Activated CD4-positive, alpha-beta T cell treated with anti-CD3 and anti-CD28 coated beads for 24 hours (primary cell): ENCODE results near the gene RFX3.

ENCODE experiments used
- DNase-seq, 2 donors: peaks; one replicate each; pipeline ENCODE4 v3.0.0-alpha.2; 2020; ENCODE audit warnings: low read depth in 2 of 2

The RFX3 gene

GRCh38 chr9:3285365-3286161 is 240.2 kb downstream of the RFX3 start:
- no peak for DNase-seq

GRCh38 chr9:3282365-3282764 is 243.4 kb downstream of the RFX3 start:
- no peak for DNase-seq

DNA sequence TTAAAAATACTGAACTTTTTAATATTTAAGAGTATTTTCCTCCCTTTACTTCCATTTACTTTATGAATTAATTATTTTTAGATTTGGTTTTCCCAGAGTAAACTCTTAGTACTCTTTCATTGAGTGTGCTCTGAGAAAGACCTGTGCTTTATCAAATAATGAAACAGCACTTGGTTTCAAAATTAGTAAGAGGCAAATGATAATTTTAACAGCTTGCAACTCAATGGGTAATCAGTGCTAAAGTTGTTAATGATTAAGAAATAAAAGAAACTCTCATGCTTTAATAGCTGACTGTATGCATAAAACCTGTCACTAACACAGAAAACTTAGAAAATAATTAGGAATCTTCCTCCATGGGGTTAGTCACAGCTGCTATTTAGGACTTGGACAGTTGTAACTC is 244.4 kb downstream of the RFX3 start:
- no peak for DNase-seq

DNA sequence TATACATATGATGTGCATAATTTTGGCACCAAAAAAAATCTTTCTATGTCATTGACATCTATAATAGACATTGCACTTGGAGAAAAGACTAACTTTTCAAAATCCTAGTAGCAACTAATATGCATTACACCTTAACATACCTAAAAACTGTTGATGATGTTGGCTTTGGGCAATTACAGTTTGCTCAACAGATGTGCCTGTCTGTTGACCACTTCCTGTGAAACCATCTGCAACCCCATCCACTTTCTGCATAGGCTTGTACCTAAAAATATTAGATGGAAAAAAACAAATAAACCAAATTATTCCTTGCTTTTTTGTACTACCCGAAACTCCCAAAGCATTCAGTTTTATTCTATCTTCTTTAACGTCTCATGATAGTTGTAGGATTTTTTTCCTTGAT is 248.6 kb downstream of the RFX3 start:
- no peak for DNase-seq

DNA sequence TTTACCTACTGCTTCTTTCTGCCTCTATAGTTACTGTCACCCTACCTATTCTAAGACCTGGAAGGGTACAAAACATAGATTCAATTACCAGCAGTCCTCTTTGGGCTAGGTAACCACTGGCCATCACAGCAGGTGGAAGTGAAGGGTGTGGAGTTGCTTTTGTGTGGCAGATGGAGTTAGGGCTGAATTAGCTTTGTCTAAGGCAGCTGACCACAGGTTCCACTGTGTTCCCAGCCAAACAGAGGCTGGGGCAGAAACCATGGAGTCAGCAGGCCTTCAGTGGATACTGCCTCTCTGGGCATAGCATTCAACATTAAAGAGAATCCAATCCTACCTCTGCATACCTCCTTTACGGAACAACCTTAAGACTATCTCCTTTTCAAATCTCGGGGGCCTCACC is 254.2 kb downstream of the RFX3 start:
- DNase-seq, result no peak

DNA sequence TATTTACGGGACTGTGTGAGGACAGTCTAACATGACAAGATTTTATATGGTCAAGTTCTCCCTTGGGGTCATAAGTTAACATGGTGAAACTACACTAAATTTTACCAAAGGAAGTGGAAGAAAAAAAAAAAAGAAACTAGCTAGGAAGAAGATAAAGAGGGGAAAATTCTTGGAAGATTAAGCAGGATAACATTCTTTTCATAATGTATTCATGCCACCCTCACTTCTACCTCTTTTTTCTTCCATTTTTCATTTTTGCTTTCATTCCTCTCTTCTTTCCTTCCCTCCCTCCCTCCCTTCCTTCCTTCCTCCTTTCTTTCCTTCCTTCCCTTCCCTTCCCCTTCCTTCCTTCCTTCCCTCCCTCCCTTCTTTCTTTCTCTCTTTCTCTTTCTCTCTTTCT is 254.6 kb downstream of the RFX3 start:
- DNase-seq, result no peak

GRCh38 chr9:3268223-3268622 is 257.6 kb downstream of the RFX3 start:
- no peak for DNase-seq

DNA sequence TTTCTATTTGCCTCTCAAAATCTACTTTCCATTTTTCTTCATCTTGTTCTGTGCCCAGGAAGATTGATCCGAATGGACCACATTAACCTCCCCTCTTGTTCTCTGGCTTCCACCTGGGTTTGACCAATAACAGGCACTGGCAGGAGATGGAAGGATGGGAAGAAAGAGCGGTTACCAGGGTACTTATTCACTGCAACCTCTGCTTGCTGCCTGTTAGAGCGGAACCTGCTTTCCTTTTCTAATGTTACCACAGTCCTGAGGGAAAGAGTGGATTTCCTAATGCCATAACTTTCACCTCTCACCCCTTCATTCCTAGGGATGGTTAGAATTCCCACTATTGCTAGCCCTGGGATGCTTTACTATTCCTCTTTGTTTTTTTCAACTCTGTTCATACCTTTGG is 262.1 kb downstream of the RFX3 start:
- no peak for DNase-seq

GRCh38 chr9:3262826-3263529 is 262.8 kb downstream of the RFX3 start:
- DNase-seq, result no peak

DNA sequence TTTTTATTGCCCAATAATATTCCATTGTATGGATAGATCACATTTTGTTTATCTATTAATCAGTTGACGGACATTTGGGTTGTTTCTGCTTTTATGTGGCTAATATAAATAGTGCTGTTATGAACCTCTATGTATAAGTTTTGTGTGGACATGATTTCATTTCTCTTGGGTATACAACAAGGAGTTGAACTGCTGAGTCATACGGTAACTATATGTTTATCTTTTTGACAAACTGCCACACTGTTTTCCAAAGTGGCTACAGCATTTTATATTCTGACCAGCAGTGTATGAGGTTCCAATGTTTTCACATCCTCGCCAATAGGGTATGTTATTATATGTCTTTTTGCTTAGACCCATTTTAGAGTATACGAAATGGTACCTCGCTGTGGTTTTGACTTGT is 264.3 kb downstream of the RFX3 start:
- no peak for DNase-seq

- no peak for DNase-seq
Observed at GRCh38 chr9:3256571-3257330, 269.1 kb downstream of the RFX3 start.

DNA sequence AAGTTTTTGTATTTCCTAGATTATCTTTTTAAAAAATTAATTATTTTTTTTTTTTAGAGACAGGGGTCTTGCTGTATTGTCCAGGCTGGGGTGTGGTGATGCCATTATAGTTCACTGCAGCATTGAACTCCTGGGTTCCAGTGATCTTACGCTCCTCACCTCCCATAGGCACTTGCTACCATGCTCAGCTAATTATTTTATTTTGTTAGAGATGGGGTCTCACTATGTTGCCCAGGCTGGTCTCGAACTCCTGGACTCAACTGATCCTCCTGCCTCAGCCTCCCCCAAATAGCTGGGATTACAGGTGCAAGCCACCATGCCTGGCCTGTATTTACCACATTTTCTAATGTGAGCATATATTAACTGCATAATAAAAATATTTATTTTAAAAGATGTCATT is 274.5 kb downstream of the RFX3 start:
- DNase-seq, result no peak

GRCh38 chr9:3250741-3251140 is 275.1 kb downstream of the RFX3 start:
- DNase-seq, result no peak

GRCh38 chr9:3247211-3247610 is 278.6 kb downstream of the RFX3 start:
- DNase-seq, result no peak

- DNase-seq, result no peak
Observed at GRCh38 chr9:3246241-3246640, 279.6 kb downstream of the RFX3 start.

GRCh38 chr9:3244963-3245653 is 280.7 kb downstream of the RFX3 start:
- no peak for DNase-seq

- no peak for DNase-seq
Observed at GRCh38 chr9:3243683-3244082, 282.1 kb downstream of the RFX3 start.

DNA sequence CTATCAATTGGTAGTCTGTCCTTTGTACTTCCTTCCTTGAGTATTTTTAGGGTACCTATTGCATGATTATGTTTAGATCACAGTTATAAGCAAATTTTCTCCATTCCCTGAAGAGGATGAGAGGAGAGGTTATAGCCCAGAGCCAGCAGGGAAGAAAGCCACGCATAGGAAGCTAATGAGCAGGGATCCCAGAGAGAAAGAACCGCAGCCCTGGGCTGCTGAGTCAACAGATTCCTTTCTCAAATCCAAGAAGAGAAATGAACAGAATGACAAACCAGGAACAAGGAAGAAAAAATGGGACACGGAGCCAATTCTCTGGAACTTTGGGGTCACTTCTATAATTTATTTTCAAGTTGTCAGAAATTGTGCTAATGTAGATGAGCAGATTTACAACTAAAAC is 284.5 kb downstream of the RFX3 start:
- DNase-seq, result no peak

- peak; percentile 51 to 57 for DNase-seq
Observed at GRCh38 chr9:3240656-3241268, 285.0 kb downstream of the RFX3 start.

DNA sequence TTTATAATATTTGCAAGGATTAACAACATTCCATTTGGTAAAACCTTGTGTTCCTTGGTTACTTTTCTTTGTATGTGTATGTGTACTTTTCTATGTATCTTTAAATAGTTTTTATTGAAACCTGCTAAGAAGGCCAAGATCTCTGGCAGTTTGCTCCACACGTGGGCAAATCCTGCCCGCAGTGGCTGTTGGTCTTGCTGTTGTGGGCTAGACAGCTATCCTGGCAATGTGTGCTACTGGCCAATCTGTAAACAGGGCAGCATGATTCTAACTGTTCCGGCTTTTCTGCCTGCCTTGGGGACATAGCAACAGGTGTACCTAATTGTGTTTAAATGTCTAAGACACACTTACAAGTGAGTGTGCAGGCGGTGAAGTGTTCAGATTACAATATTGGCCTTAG is 286.6 kb downstream of the RFX3 start:
- no peak for DNase-seq

DNA sequence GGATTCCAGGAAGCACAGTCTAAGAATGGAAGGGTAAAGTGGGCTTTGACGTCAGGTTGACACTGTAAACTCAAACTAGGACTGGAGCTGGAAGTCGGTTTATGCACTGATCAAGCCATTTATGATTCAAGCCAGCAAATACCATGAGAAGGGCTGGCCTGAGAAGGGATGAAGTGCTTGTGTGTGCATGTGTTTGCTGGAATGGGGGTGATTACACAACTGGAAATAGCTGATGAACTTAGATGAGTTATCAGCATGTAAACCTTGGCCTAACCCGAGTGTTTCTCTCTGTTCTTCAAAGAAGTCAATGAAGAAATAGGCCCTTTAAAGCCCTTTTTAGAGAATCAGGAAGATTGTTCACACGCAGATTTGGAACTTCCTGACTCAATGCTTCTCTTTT is 287.6 kb downstream of the RFX3 start:
- no peak for DNase-seq

DNA sequence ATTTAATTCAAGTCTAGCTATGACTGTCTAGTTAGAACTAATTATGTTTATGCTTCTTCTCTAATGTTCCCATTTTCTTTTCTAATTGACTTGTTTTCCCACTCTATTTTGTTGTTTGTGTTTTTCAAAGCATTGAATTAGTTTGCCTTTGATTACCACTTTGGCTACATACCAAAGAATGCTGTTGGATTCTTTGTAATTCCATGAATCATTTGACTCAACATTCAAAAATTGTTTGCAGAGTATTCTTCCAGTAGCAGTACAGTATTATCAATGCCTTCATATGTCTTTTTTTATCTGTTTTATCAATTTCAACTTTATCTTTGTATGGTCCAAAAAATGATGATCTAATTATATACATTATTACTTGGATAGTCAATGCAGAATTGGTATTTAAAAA is 288.7 kb downstream of the RFX3 start:
- DNase-seq, result no peak
